Choroid plexus epithelial cell (primary cell): ENCODE measurements around the gene RTL10.

Experiments used
- DNase-seq: peaks from one replicate; pipeline ENCODE4 v3.0.0-alpha.2; 2010; ENCODE audit warnings: low read depth
- H3K4me3 ChIP-seq: 2 replicates; pipeline ENCODE4 v1.5.1; 2011; ENCODE audit warnings: low read depth, mild to moderate bottlenecking, control low read depth, low read length, moderate library complexity
- TF ChIP-seq, protein P1 (sequence below): conservative IDR thresholded peaks from 2 replicates; pipeline ENCODE4 v1.5.1; 2011; ENCODE audit warnings: low read depth, mild to moderate bottlenecking, control low read depth, inconsistent platforms, low read length, moderate library complexity

RTL10 gene

DNA sequence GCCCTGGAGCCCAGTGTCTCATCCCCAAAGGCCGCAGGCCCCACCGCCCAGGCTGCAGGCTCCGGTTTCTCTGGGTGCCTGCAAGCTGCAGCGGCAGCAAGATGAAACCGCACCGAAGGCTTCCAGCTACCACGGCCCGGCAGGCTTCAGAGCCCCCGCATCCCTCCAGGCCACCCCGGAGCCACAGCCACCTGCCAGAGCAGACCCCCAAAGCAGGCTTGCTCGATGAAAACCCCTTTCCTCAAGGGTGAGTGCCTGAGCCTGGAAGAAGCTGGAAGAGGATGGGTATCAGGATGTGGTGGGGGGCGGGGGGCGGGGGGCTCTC, 24.5 kb upstream of the RTL10 start:
- DNase-seq = no peak
- TF ChIP-seq, protein P1, sequence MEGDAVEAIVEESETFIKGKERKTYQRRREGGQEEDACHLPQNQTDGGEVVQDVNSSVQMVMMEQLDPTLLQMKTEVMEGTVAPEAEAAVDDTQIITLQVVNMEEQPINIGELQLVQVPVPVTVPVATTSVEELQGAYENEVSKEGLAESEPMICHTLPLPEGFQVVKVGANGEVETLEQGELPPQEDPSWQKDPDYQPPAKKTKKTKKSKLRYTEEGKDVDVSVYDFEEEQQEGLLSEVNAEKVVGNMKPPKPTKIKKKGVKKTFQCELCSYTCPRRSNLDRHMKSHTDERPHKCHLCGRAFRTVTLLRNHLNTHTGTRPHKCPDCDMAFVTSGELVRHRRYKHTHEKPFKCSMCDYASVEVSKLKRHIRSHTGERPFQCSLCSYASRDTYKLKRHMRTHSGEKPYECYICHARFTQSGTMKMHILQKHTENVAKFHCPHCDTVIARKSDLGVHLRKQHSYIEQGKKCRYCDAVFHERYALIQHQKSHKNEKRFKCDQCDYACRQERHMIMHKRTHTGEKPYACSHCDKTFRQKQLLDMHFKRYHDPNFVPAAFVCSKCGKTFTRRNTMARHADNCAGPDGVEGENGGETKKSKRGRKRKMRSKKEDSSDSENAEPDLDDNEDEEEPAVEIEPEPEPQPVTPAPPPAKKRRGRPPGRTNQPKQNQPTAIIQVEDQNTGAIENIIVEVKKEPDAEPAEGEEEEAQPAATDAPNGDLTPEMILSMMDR = no peak
- H3K4me3 ChIP-seq = no peak overlapping the region

DNA sequence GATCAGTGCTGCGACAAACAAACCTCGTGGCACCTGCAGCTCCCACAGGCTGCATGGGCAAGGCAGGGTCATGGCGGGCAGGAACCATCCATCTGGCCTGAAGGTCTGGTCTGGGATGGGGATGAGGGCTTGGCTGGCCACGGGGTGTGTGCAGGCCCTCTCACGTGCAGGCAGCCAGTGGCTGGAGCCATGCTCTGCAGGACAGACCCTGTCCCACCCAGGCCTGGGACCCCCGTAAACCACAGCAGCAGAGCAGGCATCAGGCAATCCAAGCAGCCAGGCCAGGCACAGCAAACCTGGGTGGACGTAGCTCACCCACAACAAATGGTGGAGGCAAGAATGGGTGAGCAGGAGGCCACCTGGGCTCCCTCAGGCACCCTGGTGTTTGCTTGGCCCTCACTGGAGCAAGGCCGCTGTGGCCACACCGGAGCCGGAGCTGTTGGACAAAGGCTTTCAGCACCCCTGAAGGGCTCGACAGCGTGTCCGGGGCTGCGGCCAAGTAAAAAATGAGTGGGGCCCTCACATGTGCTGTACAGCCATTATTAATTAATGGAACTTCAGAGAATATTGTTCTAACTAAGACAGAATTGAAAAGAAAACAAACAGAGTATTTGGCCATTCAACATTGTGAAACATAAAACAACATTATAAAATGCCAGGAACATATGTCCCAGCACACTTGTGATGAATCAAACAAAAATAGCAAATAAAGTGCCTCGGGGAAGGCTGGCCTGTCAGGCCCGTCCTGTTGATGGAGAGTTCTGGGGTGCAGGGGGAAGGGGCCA, 24.0 kb upstream of the RTL10 start:
- DNase-seq = peak; percentile 46

DNA sequence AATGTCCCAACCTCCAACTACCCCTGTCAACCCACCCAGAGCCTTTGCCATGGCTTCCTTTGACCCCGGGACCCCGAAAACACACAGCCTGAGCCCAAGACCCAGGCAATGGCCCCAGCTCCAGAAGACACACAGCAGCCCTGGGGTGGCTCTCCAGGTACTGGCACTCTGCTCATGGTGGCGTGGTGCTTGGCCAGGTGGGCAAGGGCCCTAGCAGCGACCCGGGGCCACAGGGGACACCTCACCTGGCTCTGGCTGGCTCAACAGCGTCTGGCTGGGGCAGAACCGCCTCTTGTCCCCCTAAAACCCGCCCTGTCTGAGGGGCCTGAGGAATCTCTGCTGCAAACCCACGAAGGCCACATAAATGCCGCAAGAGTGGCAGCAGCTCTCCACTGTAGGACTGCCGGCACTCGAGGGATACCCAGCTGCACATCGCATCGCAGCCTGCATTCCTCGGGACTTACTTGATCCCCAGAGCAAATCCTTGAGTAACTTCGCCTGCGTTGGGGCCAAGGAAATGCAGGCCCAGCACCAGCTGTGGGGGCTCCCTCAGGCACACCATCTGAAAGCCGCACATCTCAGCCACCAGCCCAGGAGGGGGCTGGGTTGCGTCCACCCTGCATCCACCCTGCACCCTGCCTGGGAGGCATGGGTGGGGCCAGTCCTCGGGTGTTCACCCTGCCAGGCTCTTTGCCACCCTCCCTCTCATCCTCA, 23.1 kb upstream of the RTL10 start:
- H3K4me3 ChIP-seq = no peak overlapping the region
- peak; percentile 72 for DNase-seq
- TF ChIP-seq, protein P1 = no peak

More for the DNA sequence above, 24.0 kb upstream of the RTL10 start:
- no peak overlapping the region for H3K4me3 ChIP-seq
- TF ChIP-seq, protein P1 = no peak

DNA sequence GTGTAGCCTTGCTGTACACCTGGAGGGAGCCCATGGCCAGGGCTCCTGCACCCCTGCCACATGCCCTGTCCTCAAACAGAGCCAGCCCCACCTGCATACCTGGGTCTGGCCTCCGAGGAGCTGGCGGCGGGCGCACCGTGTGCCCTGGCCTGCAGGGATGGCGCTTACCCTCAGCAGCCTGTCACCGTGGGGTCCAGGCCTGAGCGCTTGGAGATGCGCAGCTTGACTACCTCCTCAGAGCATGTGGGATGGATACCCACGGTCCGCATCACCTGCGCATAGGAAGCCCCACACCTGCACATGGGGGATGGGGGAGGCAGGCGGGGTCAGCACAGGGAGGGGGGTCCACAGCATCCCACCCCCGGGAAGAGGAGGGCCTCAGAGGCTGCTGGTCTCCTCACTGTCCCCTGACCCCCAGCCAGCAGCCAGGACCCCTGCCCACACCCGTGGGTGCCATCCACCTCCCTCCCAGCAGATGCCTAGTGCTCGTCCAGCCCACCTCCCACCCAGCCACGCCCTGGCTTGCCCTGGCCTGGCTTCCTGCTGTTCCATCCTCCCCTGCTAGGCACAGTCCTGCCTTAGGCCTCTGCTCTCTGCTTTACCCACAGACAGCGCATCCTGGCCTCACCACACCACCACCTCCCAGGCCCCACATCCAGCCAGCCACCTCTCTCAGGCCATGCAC, 22.4 kb upstream of the RTL10 start:
- DNase-seq = no peak
- no peak overlapping the region for H3K4me3 ChIP-seq
- TF ChIP-seq, protein P1 = no peak

DNA sequence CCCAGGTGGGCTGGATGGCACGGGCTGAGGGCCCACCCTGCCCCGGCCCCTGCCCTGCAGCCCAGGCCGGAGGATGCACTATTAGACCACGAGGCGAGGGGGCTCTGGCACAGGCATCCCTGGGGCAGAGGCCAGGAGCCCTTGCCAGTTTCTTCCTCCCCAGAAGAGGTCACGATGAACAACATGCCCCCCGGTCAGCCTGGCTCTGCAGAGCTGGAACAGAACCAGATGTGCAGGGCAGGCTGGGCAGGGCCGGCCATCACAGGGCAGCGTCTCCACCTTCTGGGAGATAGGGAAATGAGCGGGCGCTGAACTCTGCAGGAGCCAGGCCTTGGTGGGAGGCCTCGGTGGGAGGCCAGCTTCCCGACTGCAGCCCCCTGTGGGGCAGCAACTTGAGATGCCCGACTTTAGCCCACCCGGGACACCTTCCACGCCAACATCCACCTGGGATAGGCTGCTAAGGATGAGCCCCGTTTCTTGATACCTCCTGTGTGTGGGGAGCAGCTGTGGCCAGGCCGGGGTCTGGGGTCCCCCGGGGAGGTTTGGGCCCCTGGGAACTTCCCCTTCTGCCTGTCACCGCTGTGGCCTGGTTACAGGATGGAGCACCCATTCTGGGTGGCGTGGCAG, 21.8 kb upstream of the RTL10 start:
- H3K4me3 ChIP-seq = no peak overlapping the region
- TF ChIP-seq, protein P1 = no peak
- no peak for DNase-seq

DNA sequence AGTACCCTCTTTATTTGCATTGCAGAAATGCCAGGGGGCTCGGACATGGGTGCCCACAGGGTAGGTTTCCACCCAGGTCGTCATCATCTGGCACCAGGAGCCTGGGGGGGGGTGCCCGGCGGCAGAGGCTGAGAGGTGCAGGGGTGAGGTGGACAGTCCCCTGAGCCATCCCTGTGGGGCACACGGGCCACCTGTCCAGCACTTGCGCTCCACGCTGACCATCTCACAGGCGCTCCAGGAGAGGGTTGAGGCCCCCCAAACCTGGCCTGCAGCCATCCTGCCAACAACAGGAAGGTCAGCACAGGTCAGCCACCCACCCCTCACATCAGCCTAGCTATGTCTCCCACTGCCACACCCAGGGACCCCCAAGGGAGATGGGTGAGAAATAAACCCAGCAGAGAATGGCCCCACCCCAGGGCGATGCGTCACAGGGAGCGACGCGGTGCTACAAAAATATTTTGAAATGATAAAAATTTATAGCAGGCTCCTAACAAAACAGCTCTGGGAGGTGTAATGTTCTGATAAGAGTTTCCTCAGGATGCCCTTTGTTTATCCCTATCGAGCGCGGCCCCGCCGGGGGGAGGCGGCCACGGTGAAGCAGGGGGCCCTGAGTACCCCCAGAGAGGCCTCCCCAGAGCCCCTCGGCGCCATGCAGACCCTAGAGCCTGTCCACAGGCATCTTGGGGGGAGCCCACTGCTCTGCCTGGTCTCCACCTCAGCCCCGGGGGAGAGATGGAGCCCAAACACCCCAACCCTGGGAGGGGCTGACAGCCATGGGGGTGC, 21.0 kb upstream of the RTL10 start:
- no peak overlapping the region for H3K4me3 ChIP-seq
- DNase-seq = peak; percentile 34
- TF ChIP-seq, protein P1 = no peak
